Cerebellar cortex (tissue), 1 donor: ENCODE results near the gene PNLIPRP2.

ENCODE experiments used
- DNase-seq: peaks from one replicate; pipeline ENCODE4 v3.0.0-alpha.2; 2015; ENCODE audit warnings: low spot score

PNLIPRP2 gene

DNA sequence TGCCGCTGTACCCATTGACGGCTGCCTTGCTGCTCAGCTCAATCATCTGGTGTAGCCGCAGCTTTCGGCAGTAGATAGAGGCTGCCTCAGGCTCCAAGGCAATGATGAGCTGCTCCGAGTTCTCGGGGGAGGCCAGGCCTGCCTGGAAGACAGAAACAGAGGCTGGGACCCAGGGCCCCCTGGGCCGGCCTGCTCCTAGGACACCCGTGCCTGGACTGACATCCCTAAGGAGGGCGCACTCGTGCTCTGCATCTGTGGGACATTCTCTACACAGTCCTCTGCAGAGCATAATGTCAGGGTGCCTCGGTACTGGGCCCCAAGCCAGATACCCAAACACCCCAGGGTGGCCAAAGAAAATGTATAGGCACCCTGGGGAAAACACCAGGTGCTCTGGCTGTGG, 63.1 kb downstream of the PNLIPRP2 start:
- DNase-seq: no peak

GRCh38 chr10:116684781-116685180, 64.0 kb downstream of the PNLIPRP2 start:
- DNase-seq: no peak

DNA sequence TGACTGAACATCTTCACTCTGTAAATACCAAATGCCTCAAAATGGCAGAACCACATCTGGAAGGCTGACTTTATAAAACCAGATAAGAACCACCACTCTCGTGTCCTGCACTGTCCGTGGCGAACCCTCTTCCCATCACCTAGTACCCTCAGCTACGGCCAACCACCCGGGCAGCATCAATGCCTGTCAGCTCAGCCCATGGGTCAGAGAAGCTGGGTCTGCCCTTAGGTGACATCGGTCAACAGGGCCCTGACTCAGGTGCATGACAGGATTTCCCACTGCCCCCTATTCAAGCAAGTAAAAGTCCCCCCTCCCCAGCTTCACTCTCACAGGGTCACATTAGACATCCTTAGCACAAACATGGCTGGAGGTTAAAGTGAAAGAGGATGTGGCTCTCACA, 65.1 kb downstream of the PNLIPRP2 start:
- no peak for DNase-seq

GRCh38 chr10:116686632-116687031, 65.9 kb downstream of the PNLIPRP2 start:
- no peak for DNase-seq

GRCh38 chr10:116687633-116688032, 66.9 kb downstream of the PNLIPRP2 start:
- no peak for DNase-seq

GRCh38 chr10:116688241-116688711, 67.5 kb downstream of the PNLIPRP2 start:
- no peak for DNase-seq

GRCh38 chr10:116688741-116689495, 68.2 kb downstream of the PNLIPRP2 start:
- no peak for DNase-seq

GRCh38 chr10:116689744-116690143, 69.0 kb downstream of the PNLIPRP2 start:
- DNase-seq: no peak

DNA sequence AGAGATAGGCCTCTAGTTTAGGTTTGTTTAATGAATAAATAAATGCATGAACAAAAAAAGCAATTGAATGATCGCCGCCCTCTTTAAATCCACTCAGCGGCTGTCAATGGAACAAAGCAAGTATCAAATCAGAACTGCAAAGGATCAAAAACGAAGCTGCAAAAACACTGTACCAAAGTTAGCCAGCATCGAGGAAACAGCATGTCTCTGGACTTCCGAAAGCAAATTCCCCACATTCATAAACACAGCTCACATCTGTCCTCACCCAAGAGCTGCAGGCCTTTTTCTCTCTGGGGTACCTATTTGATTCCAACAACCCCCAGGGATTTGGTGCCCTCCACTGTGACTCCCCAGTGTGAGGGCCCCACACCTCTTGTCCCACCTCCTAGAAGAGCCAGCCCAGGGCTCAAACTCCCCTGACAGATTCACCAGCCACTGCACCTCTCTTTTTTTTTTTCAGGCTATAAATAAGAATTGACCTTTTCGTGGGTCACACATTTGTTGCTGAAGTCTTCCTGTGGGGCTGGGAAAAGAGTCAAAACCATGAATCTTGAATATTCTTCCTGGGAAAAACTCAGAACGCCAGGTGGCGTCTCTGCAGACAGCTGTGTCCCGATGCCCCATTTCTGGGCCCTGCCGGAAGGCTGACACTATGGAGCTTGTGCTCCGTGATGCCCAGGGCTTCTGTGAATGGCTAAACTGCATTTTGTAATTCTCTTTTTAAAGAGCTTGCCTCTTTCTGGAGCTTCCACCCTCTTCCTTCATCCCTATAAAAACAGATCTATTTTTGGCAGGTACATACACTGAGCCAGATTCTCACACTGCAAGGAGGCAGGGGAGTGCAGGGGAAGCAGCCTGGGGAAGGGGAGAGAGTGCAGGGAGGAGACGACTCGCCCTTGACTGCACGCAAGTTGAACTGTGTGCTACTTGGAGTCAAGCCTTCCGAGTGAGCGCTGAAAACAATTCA, 69.9 kb downstream of the PNLIPRP2 start:
- DNase-seq: peak; percentile 17

DNA sequence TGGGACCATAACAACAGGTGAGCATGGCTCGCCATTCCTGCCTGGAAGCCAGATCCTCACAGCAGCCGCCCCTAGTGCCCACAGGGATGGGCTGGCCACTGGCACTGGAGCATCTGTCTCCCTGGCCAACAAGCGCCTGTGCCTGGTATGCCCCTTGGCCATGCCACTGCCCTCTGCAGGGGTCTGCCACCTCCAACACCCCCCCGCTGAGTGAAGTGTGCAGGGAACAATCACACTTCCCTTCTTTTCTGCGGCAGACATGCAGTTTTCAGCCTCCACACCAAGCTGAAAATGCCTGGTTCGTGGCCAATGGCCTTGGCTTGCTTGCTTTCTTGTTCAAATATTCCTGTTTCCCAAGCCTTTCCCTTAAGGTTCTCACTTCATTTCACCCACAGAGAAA, 70.9 kb downstream of the PNLIPRP2 start:
- DNase-seq: no peak

DNA sequence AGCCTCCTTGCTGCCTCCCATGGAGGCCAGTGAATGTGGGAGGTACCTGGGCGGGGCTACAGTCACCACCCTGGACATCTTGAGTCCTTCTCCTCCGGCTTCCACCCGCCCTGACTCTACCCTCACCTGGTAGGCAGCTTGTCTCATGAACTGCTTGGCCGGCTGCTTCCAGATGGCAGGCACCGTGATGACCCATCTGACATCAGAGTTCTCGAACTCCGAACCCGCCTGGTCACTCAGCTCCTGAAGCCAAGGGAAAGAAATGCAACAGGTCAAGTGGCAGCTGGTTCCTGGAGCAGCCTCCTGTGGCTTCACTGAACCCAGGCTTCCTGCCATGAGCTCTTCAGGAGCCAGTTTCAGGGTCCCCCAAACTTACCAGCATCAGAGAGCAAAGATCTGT, 71.5 kb downstream of the PNLIPRP2 start:
- DNase-seq: no peak

DNA sequence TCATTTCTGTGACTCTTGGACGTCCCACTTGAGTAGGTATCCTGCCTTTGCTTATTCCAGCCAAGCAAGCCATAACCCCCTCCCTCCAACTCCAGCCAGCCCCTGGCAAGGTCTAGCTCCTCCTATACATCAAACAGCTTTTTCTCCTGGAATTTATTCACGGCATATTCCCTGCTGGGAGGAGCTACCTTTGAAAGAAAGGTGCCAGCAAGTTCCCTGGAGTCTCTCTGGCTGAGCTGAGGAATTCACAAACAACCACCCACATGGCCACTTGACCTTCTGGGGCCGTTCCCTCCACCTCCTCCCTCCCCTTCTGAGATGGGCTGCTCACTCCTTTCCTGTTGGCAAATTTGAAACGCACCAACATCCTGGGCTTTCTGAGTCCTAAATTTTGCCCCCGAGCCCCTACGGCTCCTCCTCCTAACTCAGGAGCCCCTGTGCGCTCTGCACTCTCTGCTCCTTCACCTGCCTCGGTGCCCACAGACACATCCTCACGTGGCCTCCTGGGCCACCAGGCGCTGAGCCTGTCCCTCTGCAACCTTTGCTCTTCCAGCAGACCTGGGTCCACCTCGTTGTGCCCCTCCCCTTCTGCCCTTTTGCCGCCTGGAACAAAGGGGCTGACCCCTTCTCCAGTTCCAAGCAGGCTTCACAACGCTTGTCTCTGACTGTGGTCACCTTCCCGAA, 73.6 kb downstream of the PNLIPRP2 start:
- no peak for DNase-seq
